Measurements from ENCODE around the gene HECTD1.

The HECTD1 gene

DNA sequence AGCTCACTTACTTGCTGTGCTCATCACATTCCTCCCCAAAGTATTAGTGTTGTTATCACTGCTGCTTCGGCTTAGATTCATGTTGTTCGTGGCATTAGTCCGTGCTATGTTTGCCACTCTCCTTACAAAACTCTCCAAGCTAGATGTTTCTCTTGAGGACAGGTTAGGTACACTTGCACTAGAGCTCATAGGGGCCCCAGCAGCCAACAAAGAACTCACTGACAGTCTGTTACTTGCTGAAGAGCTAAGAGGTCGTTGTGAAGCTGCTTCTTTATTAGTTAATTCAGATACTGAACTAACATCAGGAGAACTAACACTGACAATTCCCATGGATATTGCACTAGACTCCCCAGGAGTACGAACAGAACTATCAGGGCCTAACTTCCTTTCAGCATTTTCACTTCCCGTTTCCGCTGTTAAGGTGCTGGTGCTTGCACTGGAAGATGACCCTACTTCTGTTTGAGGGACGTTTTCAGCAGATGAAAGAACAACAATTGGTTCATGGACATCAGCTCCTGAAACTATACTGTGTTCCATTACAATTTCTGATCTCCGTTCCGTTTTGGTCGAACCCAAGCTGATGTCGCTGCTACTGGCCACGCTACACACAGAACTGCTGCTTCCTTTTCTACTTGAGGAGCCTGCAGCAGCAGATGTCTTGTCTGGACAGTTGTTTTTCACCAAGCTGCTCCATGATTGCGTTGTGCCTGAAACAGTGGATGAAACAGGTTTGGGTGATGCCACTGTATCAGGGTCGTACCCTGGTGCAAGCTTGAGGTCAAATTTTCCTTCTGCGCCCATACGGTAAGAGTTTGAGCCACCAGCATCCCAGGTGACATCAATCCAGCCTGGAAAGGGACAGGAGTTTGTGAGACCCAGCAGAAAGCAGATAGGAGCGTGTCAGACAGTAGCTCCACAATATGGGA, 78.7 kb downstream of the HECTD1 start:
- Histone ChIP-seq H3K27ac (ENCODE audit: insufficient read depth, low read length, poor library complexity, severe bottlenecking) (peak overlapping the region; percentile 78), H3K27me3 (replicated peaks; ENCODE audit: control insufficient read depth, insufficient read depth, low read length, poor library complexity, severe bottlenecking) (no peaks in the 10 kb centered on the region), H3K9me3 (ENCODE audit: control insufficient read depth, low read length) (no peaks in the 10 kb centered on the region), H3K4me3 (ENCODE audit: insufficient read depth, low read depth, low read length, poor library complexity, severe bottlenecking) (no peak overlapping the region), H3K36me3 (ENCODE audit: control insufficient read depth, insufficient read depth, low read length) (peaks cover 35% of the 10 kb centered on the region), H3K4me1 (ENCODE audit: control insufficient read depth, insufficient read depth, low read length, poor library complexity, severe bottlenecking) (peaks cover 13% of the 10 kb centered on the region)
- no peak for DNase-seq

DNA sequence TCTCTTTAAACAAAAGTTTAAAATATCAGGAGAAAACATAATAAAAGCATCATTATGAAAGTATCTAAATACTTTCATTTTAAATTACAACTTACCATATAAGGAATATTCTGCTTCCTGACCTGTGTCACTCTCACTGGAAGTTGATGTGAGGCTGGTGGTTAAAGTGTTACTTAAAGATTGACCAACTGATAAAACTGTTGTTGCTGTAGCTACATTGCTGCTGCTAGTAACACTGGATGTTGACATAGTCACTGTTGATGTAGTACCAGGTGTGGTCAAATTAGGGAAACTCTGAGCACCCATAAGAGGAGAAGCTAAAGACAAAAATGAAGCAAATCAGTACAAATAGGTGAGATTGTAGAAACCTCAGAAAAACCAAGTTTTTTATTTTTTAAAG, 79.9 kb downstream of the HECTD1 start:
- Histone ChIP-seq H3K27ac (ENCODE audit: insufficient read depth, low read length, poor library complexity, severe bottlenecking) (peak overlapping the region; percentile 78), H3K4me3 (ENCODE audit: insufficient read depth, low read depth, low read length, poor library complexity, severe bottlenecking) (no peak overlapping the region), H3K27me3 (replicated peaks; ENCODE audit: control insufficient read depth, insufficient read depth, low read length, poor library complexity, severe bottlenecking) (no peaks in the 10 kb centered on the region), H3K4me1 (ENCODE audit: control insufficient read depth, insufficient read depth, low read length, poor library complexity, severe bottlenecking) (peaks cover 13% of the 10 kb centered on the region), H3K36me3 (ENCODE audit: control insufficient read depth, insufficient read depth, low read length) (peaks cover 27% of the 10 kb centered on the region), H3K9me3 (ENCODE audit: control insufficient read depth, low read length) (no peaks in the 10 kb centered on the region)
- DNase-seq, result peak; percentile 4 to 38 (median 12)

DNA sequence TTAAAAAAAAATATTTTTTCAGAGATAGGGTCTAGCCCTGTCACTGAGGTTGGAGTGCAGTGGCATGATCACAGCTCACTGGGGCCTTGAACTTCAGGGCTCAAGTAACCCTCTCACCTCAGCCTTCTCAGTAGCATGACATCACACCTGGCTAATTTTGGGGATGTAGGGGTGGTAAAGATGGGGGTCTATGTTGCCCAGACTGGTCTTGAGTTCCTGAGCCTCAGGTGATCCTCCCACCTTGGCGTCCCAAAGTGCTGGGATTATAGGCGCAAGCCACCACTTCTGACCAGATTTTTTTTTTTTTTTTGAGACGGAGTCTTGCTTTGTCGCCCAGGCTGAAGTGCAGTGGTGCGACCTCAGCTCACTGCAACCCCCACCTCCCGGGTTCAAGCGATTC, 80.9 kb downstream of the HECTD1 start:
- no peaks in the 10 kb centered on the region for H3K27me3 ChIP-seq (replicated peaks; ENCODE audit: control insufficient read depth, insufficient read depth, low read length, poor library complexity, severe bottlenecking)
- H3K27ac ChIP-seq (ENCODE audit: insufficient read depth, low read length, poor library complexity, severe bottlenecking), result no peak overlapping the region
- peaks cover 13% of the 10 kb centered on the region for H3K4me1 ChIP-seq (ENCODE audit: control insufficient read depth, insufficient read depth, low read length, poor library complexity, severe bottlenecking)
- no peak overlapping the region for H3K4me3 ChIP-seq (ENCODE audit: insufficient read depth, low read depth, low read length, poor library complexity, severe bottlenecking)
- H3K9me3 ChIP-seq (ENCODE audit: control insufficient read depth, low read length), result no peaks in the 10 kb centered on the region
- peaks cover 35% of the 10 kb centered on the region for H3K36me3 ChIP-seq (ENCODE audit: control insufficient read depth, insufficient read depth, low read length)
- no peak for DNase-seq

DNA sequence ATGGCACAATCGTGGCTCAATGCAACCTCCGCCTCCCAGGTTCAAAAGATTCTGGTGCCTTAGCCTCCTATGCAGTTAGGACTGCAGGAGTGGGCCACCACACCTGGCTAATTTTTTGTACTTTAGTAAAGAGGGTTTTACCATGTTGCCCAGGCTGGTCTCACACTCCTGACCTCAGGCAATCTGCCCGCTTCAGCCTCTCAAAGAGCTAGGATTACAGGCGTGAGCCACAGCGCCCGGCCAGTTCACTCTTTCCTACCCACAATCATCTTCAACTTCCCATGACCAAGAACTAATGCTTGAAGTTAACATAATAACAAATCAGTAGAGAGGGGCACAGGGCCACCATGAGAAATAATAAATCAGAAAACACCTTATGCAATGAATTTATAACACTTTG, 82.4 kb downstream of the HECTD1 start:
- Histone ChIP-seq H3K27ac (ENCODE audit: insufficient read depth, low read length, poor library complexity, severe bottlenecking) (no peak overlapping the region), H3K36me3 (ENCODE audit: control insufficient read depth, insufficient read depth, low read length) (peaks cover 43% of the 10 kb centered on the region), H3K27me3 (replicated peaks; ENCODE audit: control insufficient read depth, insufficient read depth, low read length, poor library complexity, severe bottlenecking) (no peaks in the 10 kb centered on the region), H3K9me3 (ENCODE audit: control insufficient read depth, low read length) (no peaks in the 10 kb centered on the region), H3K4me3 (ENCODE audit: insufficient read depth, low read depth, low read length, poor library complexity, severe bottlenecking) (no peak overlapping the region), H3K4me1 (ENCODE audit: control insufficient read depth, insufficient read depth, low read length, poor library complexity, severe bottlenecking) (peaks cover 13% of the 10 kb centered on the region)
- DNase-seq, result no peak

DNA sequence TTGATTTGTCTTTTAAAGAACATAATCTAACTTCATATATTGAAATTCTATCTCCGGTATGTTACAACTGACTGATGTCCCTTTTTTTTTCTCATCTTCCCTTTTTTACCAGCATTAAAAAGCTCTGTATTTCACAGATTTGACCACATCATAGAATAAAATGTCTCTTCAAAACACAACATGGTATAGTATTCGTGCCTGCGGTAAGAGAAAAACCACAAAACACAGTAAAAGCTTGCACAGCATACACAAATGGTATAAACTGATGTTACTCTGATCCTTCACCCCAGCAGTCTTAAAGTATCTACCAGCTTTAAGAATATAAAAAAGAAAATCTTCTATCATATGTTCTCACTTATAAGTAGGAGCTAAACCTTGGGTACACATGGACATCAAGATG, 83.4 kb downstream of the HECTD1 start:
- no peak for DNase-seq
- Histone ChIP-seq H3K36me3 (ENCODE audit: control insufficient read depth, insufficient read depth, low read length) (peaks cover 43% of the 10 kb centered on the region), H3K4me3 (ENCODE audit: insufficient read depth, low read depth, low read length, poor library complexity, severe bottlenecking) (no peak overlapping the region), H3K27ac (ENCODE audit: insufficient read depth, low read length, poor library complexity, severe bottlenecking) (peak overlapping the region; percentile 41), H3K27me3 (replicated peaks; ENCODE audit: control insufficient read depth, insufficient read depth, low read length, poor library complexity, severe bottlenecking) (no peaks in the 10 kb centered on the region), H3K9me3 (ENCODE audit: control insufficient read depth, low read length) (no peaks in the 10 kb centered on the region), H3K4me1 (ENCODE audit: control insufficient read depth, insufficient read depth, low read length, poor library complexity, severe bottlenecking) (peaks cover 13% of the 10 kb centered on the region)

DNA sequence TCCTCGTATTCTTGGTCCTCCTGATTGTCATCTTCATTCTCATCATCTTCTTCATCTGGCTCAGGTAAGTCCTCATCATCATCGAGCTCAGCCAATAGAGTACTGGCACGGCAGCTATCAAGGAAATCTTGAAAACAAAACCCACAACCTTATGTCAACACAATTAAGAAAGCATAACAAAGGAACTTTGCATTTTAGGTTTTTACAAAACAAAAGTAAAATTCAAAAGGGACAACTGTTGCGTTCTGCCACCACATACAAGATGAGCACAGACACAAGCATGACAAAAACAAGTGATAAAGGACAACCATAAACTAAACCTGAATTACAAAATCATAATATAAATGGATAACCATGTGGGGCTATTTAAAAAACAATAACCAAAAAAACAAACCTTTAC, 84.7 kb downstream of the HECTD1 start:
- Histone ChIP-seq H3K27me3 (replicated peaks; ENCODE audit: control insufficient read depth, insufficient read depth, low read length, poor library complexity, severe bottlenecking) (no peaks in the 10 kb centered on the region), H3K36me3 (ENCODE audit: control insufficient read depth, insufficient read depth, low read length) (peaks cover 40% of the 10 kb centered on the region), H3K4me3 (ENCODE audit: insufficient read depth, low read depth, low read length, poor library complexity, severe bottlenecking) (no peak overlapping the region), H3K9me3 (ENCODE audit: control insufficient read depth, low read length) (no peaks in the 10 kb centered on the region), H3K4me1 (ENCODE audit: control insufficient read depth, insufficient read depth, low read length, poor library complexity, severe bottlenecking) (peaks cover 8% of the 10 kb centered on the region), H3K27ac (ENCODE audit: insufficient read depth, low read length, poor library complexity, severe bottlenecking) (no peak overlapping the region)
- DNase-seq, result no peak

DNA sequence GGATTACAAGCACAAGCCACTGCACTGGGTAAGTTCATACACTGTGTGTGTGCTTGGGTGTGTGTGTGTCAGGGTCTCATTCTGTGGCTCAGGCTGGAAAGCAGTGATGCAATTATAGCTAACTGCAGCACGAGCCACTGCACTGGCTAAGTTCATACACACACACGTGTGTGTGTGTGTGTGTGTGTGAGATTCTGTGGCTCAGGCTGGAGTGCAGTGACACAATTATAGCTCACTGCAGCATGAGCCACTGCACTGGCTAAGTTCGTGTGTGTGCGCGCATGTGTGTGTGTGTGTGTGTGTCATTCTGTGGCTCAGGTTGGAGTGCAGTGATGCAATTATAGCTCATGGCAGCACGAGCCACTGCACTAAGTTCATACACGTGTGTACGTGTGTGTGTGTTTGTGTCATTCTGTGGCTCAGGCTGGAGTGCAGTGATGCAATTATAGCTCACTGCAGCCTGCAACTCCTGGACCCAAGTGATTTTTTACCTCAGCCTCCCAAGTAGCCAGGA, 85.4 kb downstream of the HECTD1 start:
- Histone ChIP-seq H3K27me3 (replicated peaks; ENCODE audit: control insufficient read depth, insufficient read depth, low read length, poor library complexity, severe bottlenecking) (no peaks in the 10 kb centered on the region), H3K36me3 (ENCODE audit: control insufficient read depth, insufficient read depth, low read length) (peaks cover 48% of the 10 kb centered on the region), H3K9me3 (ENCODE audit: control insufficient read depth, low read length) (no peaks in the 10 kb centered on the region), H3K4me1 (ENCODE audit: control insufficient read depth, insufficient read depth, low read length, poor library complexity, severe bottlenecking) (peaks cover 8% of the 10 kb centered on the region), H3K4me3 (ENCODE audit: insufficient read depth, low read depth, low read length, poor library complexity, severe bottlenecking) (no peak overlapping the region), H3K27ac (ENCODE audit: insufficient read depth, low read length, poor library complexity, severe bottlenecking) (no peak overlapping the region)
- no peak for DNase-seq

DNA sequence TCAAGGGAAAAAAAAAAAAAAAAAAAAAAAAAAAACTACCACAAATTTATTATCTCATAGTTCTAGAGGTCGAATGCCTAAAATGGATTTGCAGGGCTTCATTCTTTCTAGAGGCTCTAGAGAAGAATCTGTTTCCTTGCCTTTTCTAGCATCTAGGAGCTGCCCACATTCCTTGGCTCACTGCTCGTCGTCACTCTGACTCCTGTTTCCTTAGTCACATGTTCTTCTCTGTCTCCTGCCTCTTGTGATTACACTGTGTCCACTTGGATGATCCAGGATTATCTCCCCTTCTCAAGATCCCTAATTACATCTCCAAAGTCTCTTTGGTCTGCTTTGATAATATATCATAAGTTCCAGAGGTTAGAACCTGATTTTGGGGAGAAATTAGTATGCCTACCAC, 88.7 kb downstream of the HECTD1 start:
- peaks cover 75% of the 10 kb centered on the region for H3K36me3 ChIP-seq (ENCODE audit: control insufficient read depth, insufficient read depth, low read length)
- H3K4me1 ChIP-seq (ENCODE audit: control insufficient read depth, insufficient read depth, low read length, poor library complexity, severe bottlenecking), result no peaks in the 10 kb centered on the region
- DNase-seq, result no peak
- no peaks in the 10 kb centered on the region for H3K27me3 ChIP-seq (replicated peaks; ENCODE audit: control insufficient read depth, insufficient read depth, low read length, poor library complexity, severe bottlenecking)
- no peak overlapping the region for H3K4me3 ChIP-seq (ENCODE audit: insufficient read depth, low read depth, low read length, poor library complexity, severe bottlenecking)
- no peak overlapping the region for H3K27ac ChIP-seq (ENCODE audit: insufficient read depth, low read length, poor library complexity, severe bottlenecking)
- H3K9me3 ChIP-seq (ENCODE audit: control insufficient read depth, low read length), result no peaks in the 10 kb centered on the region

DNA sequence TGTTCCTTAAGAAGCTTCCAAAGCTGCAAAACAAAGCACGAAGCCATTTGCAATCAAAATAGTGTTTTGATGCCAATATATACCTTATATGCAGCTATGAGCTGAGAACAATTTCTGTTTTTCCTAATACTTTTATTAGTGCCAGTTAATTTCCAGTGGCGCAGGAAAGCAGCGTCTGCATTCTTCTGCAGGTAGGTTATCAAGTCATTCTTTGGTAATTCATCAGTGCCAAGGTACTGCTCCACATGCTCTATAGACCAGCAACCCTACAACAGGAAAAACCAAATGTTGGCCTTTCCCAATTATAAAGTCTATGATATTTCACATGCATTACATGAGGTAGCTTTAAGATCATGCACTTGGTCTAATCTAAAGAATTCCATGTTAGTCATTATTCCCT, 93.8 kb downstream of the HECTD1 start:
- no peak overlapping the region for H3K27ac ChIP-seq (ENCODE audit: insufficient read depth, low read length, poor library complexity, severe bottlenecking)
- peaks cover 72% of the 10 kb centered on the region for H3K36me3 ChIP-seq (ENCODE audit: control insufficient read depth, insufficient read depth, low read length)
- DNase-seq, result no peak
- no peak overlapping the region for H3K4me3 ChIP-seq (ENCODE audit: insufficient read depth, low read depth, low read length, poor library complexity, severe bottlenecking)
- H3K9me3 ChIP-seq (ENCODE audit: control insufficient read depth, low read length), result no peaks in the 10 kb centered on the region
- no peaks in the 10 kb centered on the region for H3K4me1 ChIP-seq (ENCODE audit: control insufficient read depth, insufficient read depth, low read length, poor library complexity, severe bottlenecking)
- no peaks in the 10 kb centered on the region for H3K27me3 ChIP-seq (replicated peaks; ENCODE audit: control insufficient read depth, insufficient read depth, low read length, poor library complexity, severe bottlenecking)

DNA sequence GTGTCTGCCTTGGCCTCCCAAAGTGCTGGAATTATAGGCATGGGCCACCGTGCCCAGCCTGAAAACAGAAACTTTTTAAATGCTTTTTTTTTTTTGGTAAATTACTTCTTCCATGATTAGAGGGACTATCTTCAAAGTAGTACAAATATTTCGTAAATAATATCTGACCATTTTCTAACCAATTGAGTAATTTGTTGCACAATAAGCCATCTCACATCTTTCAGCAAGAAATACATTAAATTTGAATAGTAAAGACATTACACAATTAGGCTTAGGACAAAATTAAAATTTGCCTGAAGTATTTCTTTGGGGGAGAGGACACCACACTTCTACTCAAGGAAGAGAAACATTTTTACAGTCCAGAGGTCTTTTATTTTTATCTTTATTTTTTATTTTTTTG, 96.7 kb downstream of the HECTD1 start:
- H3K4me3 ChIP-seq (ENCODE audit: insufficient read depth, low read depth, low read length, poor library complexity, severe bottlenecking), result no peak overlapping the region
- H3K4me1 ChIP-seq (ENCODE audit: control insufficient read depth, insufficient read depth, low read length, poor library complexity, severe bottlenecking), result no peaks in the 10 kb centered on the region
- no peak for DNase-seq
- no peak overlapping the region for H3K27ac ChIP-seq (ENCODE audit: insufficient read depth, low read length, poor library complexity, severe bottlenecking)
- no peaks in the 10 kb centered on the region for H3K9me3 ChIP-seq (ENCODE audit: control insufficient read depth, low read length)
- H3K27me3 ChIP-seq (replicated peaks; ENCODE audit: control insufficient read depth, insufficient read depth, low read length, poor library complexity, severe bottlenecking), result no peaks in the 10 kb centered on the region
- H3K36me3 ChIP-seq (ENCODE audit: control insufficient read depth, insufficient read depth, low read length), result peaks cover 72% of the 10 kb centered on the region
